SU-DHL-6 (cell line): ENCODE data around the gene DEFB126.

Experiments
- H2AFZ ChIP-seq: fragments of 200-600 bp; sonication (generic); 2 replicates; pipeline ENCODE4 v1.6.1; 2014; ENCODE audit warnings: low read depth, mild to moderate bottlenecking, moderate library complexity, mixed read lengths, antibody characterized with exemption, low read length; ENCODE audit not compliant: severe bottlenecking
- H3F3A ChIP-seq: fragments of 200-600 bp; shearing (Covaris generic); 2 replicates; pipeline ENCODE4 v1.6.0; 2016; ENCODE audit warnings: antibody characterized with exemption, mild to moderate bottlenecking; ENCODE audit not compliant: insufficient read depth
- H3K27ac ChIP-seq: fragments of 200-600 bp; sonication (generic); 2 replicates; pipeline ENCODE4 v1.5.1; 2016; ENCODE audit warnings: low read depth, mild to moderate bottlenecking, low read length, moderate library complexity, mixed read lengths
- H3K27me3 ChIP-seq: fragments of 200-600 bp; sonication (generic), shearing (Covaris generic); 2 replicates; pipeline ENCODE4 v1.6.0; 2014; ENCODE audit warnings: mild to moderate bottlenecking, low read length
- H3K36me3 ChIP-seq: fragments of 200-600 bp; sonication (generic); 2 replicates; pipeline ENCODE4 v1.6.1; 2014; ENCODE audit warnings: mild to moderate bottlenecking, low read length, mixed read lengths
- H3K4me2 ChIP-seq: fragments of 300-600, 200-600 bp; shearing (Covaris generic), sonication (generic); 2 replicates; pipeline ENCODE4 v1.6.0; 2014; ENCODE audit warnings: low read length, low read depth, mild to moderate bottlenecking; ENCODE audit not compliant: poor library complexity, severe bottlenecking
- H3K4me3 ChIP-seq: fragments of 200-600 bp; sonication (generic); 2 replicates; pipeline ENCODE4 v1.5.1; 2014; ENCODE audit warnings: antibody characterized with exemption, low read length, mild to moderate bottlenecking, mixed read lengths; ENCODE audit not compliant: insufficient read depth, poor library complexity, severe bottlenecking
- H3K79me2 ChIP-seq: fragments of 200-600 bp; sonication (generic); 2 replicates; pipeline ENCODE4 v1.6.1; 2014; ENCODE audit warnings: mild to moderate bottlenecking, low read length, moderate library complexity; ENCODE audit not compliant: insufficient read depth
- H3K9ac ChIP-seq: fragments of 200-600 bp; sonication (generic); 2 replicates; pipeline ENCODE4 v1.7.0; 2014; ENCODE audit warnings: mild to moderate bottlenecking, low read length
- H3K9me2 ChIP-seq: fragments of 200-600 bp; sonication (generic); replicated peaks from 2 replicates; pipeline ENCODE4 v1.6.1; 2014; ENCODE audit warnings: low read length; ENCODE audit not compliant: insufficient read depth
- H3K9me3 ChIP-seq: fragments of 200-600 bp; sonication (generic); 2 replicates; pipeline ENCODE4 v1.6.1; 2014; ENCODE audit warnings: low read length, mixed read lengths; ENCODE audit not compliant: insufficient read depth
- H4K20me1 ChIP-seq: fragments of 200-600 bp; sonication (generic); 2 replicates; pipeline ENCODE4 v1.6.1; 2014; ENCODE audit warnings: low read depth, mild to moderate bottlenecking, antibody characterized with exemption, low read length, moderate library complexity, mixed read lengths
- CTCF ChIP-seq: fragments of 200-600 bp; sonication (generic); IDR thresholded peaks from one replicate; pipeline ENCODE4 v1.5.1; 2017; ENCODE audit warnings: antibody characterized with exemption, mild to moderate bottlenecking, low read length, moderate library complexity; ENCODE audit not compliant: insufficient read depth, poor library complexity, severe bottlenecking
- EZH2phosphoT487 ChIP-seq: fragments of 200-600 bp; sonication (generic), shearing (Covaris generic); conservative IDR thresholded peaks from 2 replicates; pipeline ENCODE4 v1.6.1; 2018; ENCODE audit warnings: mild to moderate bottlenecking, antibody characterized with exemption, low read length, moderate library complexity, mixed read lengths

DEFB126 gene

GRCh38 chr20:168876-169275, 26.5 kb downstream of the DEFB126 start:
- no peak overlapping the region for H2AFZ ChIP-seq
- H3K79me2 ChIP-seq = no peaks in the 10 kb centered on the region
- H3K4me3 ChIP-seq = no peak overlapping the region
- H3K27ac ChIP-seq = no peak overlapping the region
- no peaks in the 10 kb centered on the region for H3K9me3 ChIP-seq
- TF ChIP-seq EZH2phosphoT487 (no peak), CTCF (no peak)
- no peaks in the 10 kb centered on the region for H4K20me1 ChIP-seq
- H3K4me2 ChIP-seq = no peak overlapping the region
- H3K9me2 ChIP-seq = no peaks in the 10 kb centered on the region
- H3K27me3 ChIP-seq = no peaks in the 10 kb centered on the region
- no peaks in the 10 kb centered on the region for H3F3A ChIP-seq
- no peaks in the 10 kb centered on the region for H3K36me3 ChIP-seq
- no peak overlapping the region for H3K9ac ChIP-seq

- Histone ChIP-seq H3K27ac (no peak overlapping the region), H3K27me3 (no peaks in the 10 kb centered on the region), H3K9me2 (no peaks in the 10 kb centered on the region), H3K4me2 (no peak overlapping the region), H3K9me3 (0 out of 2 replicates have a peak, but pooled peaks cover 3% of the 10 kb centered on the region), H3K4me3 (no peak overlapping the region), H3K36me3 (no peaks in the 10 kb centered on the region), H3K9ac (no peak overlapping the region), H2AFZ (no peak overlapping the region), H3F3A (no peaks in the 10 kb centered on the region), H3K79me2 (no peaks in the 10 kb centered on the region), H4K20me1 (no peaks in the 10 kb centered on the region)
- TF ChIP-seq CTCF = no peak
- TF ChIP-seq EZH2phosphoT487 = no peak
These were observed 41.9 kb downstream of the DEFB126 start for GRCh38 chr20:184288-184687.

- Histone ChIP-seq H3K9me3 (0 out of 2 replicates have a peak, but pooled peaks cover 3% of the 10 kb centered on the region), H2AFZ (no peak overlapping the region), H3K9me2 (no peaks in the 10 kb centered on the region), H3F3A (no peaks in the 10 kb centered on the region), H3K4me2 (no peak overlapping the region), H3K4me3 (no peak overlapping the region), H3K36me3 (no peaks in the 10 kb centered on the region), H3K27me3 (no peaks in the 10 kb centered on the region), H4K20me1 (no peaks in the 10 kb centered on the region), H3K9ac (no peak overlapping the region), H3K27ac (no peak overlapping the region), H3K79me2 (no peaks in the 10 kb centered on the region)
- no peak for TF ChIP-seq EZH2phosphoT487
- TF ChIP-seq CTCF = no peak
These were observed 45.3 kb downstream of the DEFB126 start for GRCh38 chr20:187733-188132.
